Psoas muscle (tissue), 8 donors: Measurements from ENCODE around the gene CCDC60. TPM values are rescaled to one million over a fixed set of nuclear protein-coding genes. Genes with fewer than 3 reads are reported as not detected.

Source experiments
- ATAC-seq, 4 donors: fragments of 200-7000 bp; cut with Tn5 transposase; one replicate each; pipeline ENCODE4 v1.9.1; 2020; ENCODE audit warnings: moderate library complexity in 3 of 4, mild to moderate bottlenecking in 2 of 4
- DNase-seq, 2 donors: peaks; one replicate each; pipeline ENCODE4 v3.0.0-alpha.2; 2020
- H3K27ac ChIP-seq: fragments of 200-600 bp; one replicate; pipeline ENCODE4 v1.8.0; 2022
- H3K27me3 ChIP-seq, 3 donors: fragments of 200-600 bp in 1 of 3; one replicate each; pipeline versions ENCODE4 v1.6.1 to v1.8.0; 2013 to 2022; ENCODE audit warnings: low read length in 2 of 3, mild to moderate bottlenecking in 2 of 3, moderate library complexity in 1 of 3; ENCODE audit not compliant: insufficient read depth in 3 of 3
- H3K36me3 ChIP-seq, 2 donors: fragments of 200-600 bp in 1 of 2; one replicate each; pipeline versions ENCODE4 v1.6.1 to v1.8.0; 2013 to 2022; ENCODE audit warnings: low read depth in 1 of 2, mild to moderate bottlenecking in 1 of 2, moderate library complexity in 1 of 2; ENCODE audit not compliant: insufficient read depth in 1 of 2
- H3K4me1 ChIP-seq: fragments of 200-600 bp; one replicate; pipeline ENCODE4 v1.8.0; 2022
- H3K4me3 ChIP-seq: fragments of 200-600 bp; one replicate; pipeline ENCODE4 v1.8.0; 2022; ENCODE audit warnings: mild to moderate bottlenecking
- H3K9me3 ChIP-seq: fragments of 200-600 bp; one replicate; pipeline ENCODE4 v1.8.0; 2022
- CTCF ChIP-seq: fragments of 200-600 bp; IDR thresholded peaks from one replicate; pipeline ENCODE4 v1.8.0; 2022; ENCODE audit warnings: antibody characterized with exemption
- WGBS, 3 donors: extraction: QIAGEN DNeasy Blood & Tissue Kit; methylation state at CpG; one replicate each; pipeline versions ENCODE4 v1.1.6 to v1.1.7; 2013; 5-methylcytosine and 5-hydroxymethylcytosine counted together
- intact Hi-C, 2 donors: fragments of 100-400 bp; cut with DNase I; formaldehyde crosslinking; loops; one replicate each; pipeline versions ENCODE4 v1.11.0 to v1.14.2; 2022
- polyA plus RNA-seq, 3 donors: library from polyadenylated mRNA; stranded (reverse); fragments of 200-250 nt; gene quantifications; one replicate each; pipeline ENCODE4 v1.2.3, GENCODE V29; 2013
- total RNA-seq, 4 donors: library from RNA; stranded (reverse); fragmentation: NEBNext Ultra II Directional in 2 of 4; extraction: Animal tissue kit (Norgen Biotek cat#: 25700) in 2 of 4; gene quantifications; one replicate each; pipeline versions ENCODE4 v1.2.1 to v1.2.4, GENCODE V29; 2021 to 2023
- donor health status: healthy with polysubstance abuse.
- donor health status: DM: no; HTN: no; CAD: no; lungs with moderate emphysema.
- donor health status: Bipolar disorder and iron deficiency.
- donor health status: healthy.
- donor health status: DM: yes; HTN: yes; CAD: no.
- donor health status: DM: no; HTN: no; CAD: no.
- donor health status: DM: no; HTN: no; CAD: no.
- donor health status: DM: yes; HTN: yes; CAD: no.

CCDC60 gene
- total and polyA plus RNA-seq, 7 donors, result not detected

GRCh38 chr12:119363037-119363436 is 28.5 kb downstream of the CCDC60 start:
- WGBS, 3 donors, result 78 to 85% (median 82%) methylated on average over 4 of the region's 4 CpGs
- Histone ChIP-seq H3K4me3 (no peak overlapping the region), H3K27ac (no peak overlapping the region), H3K4me1 (no peaks in the 10 kb centered on the region), H3K27me3 (no peaks in the 10 kb centered on the region), H3K9me3 (no peaks in the 10 kb centered on the region), H3K36me3 (no peaks in the 10 kb centered on the region)
- ATAC-seq, result no peak
- intact Hi-C loops, result no loop called here
- no peak for DNase-seq
- no peak for TF ChIP-seq CTCF

- Histone ChIP-seq H3K4me1 (no peaks in the 10 kb centered on the region), H3K9me3 (no peaks in the 10 kb centered on the region), H3K4me3 (no peak overlapping the region), H3K36me3 (no peaks in the 10 kb centered on the region), H3K27ac (no peak overlapping the region), H3K27me3 (peaks cover 0 to under 1% (median 0%) of the 10 kb centered on the region in 3 donors)
- no peak for DNase-seq
- no peak for ATAC-seq
- 69 to 84% (median 71%) methylated on average over 1 of the region's 1 CpG for WGBS, 3 donors
- no peak for TF ChIP-seq CTCF
- intact Hi-C loops, result no loop called here
Observed at GRCh38 chr12:119363490-119363889, 29.0 kb downstream of the CCDC60 start.

- H3K36me3 ChIP-seq, result no peaks in the 10 kb centered on the region
- ATAC-seq (no peak), DNase-seq (no peak)
- no peak for TF ChIP-seq CTCF
- WGBS, 3 donors, result 67 to 79% (median 72%) methylated on average over 3 of the region's 3 CpGs
- H3K27ac ChIP-seq, result no peak overlapping the region
- no peaks in the 10 kb centered on the region for H3K4me1 ChIP-seq
- intact Hi-C loops, result no loop called here
- H3K4me3 ChIP-seq, result no peak overlapping the region
- peaks cover 0 to 2% (median 0%) of the 10 kb centered on the region in 3 donors for H3K27me3 ChIP-seq
- H3K9me3 ChIP-seq, result no peaks in the 10 kb centered on the region
Observed at GRCh38 chr12:119365451-119365850, 30.9 kb downstream of the CCDC60 start.

GRCh38 chr12:119366007-119366406 is 31.5 kb downstream of the CCDC60 start:
- ATAC-seq (no peak), DNase-seq (no peak)
- no peaks in the 10 kb centered on the region for H3K4me1 ChIP-seq
- H3K27ac ChIP-seq, result no peak overlapping the region
- intact Hi-C loops, result no loop called here
- WGBS, 3 donors, result 83 to 86% (median 85%) methylated on average over 6 of the region's 6 CpGs
- no peak overlapping the region for H3K4me3 ChIP-seq
- no peaks in the 10 kb centered on the region for H3K36me3 ChIP-seq
- peaks cover 0 to 2% (median 0%) of the 10 kb centered on the region in 3 donors for H3K27me3 ChIP-seq
- no peaks in the 10 kb centered on the region for H3K9me3 ChIP-seq
- TF ChIP-seq CTCF, result no peak

GRCh38 chr12:119369161-119369560 is 34.6 kb downstream of the CCDC60 start:
- 68 to 74% (median 70%) methylated on average over 3 of the region's 3 CpGs for WGBS, 3 donors
- intact Hi-C loops, result no loop called here
- no peak overlapping the region for H3K4me3 ChIP-seq
- H3K36me3 ChIP-seq, result no peaks in the 10 kb centered on the region
- TF ChIP-seq CTCF, result no peak
- DNase-seq (no peak), ATAC-seq (no peak)
- no peaks in the 10 kb centered on the region for H3K9me3 ChIP-seq
- no peak overlapping the region for H3K27ac ChIP-seq
- H3K4me1 ChIP-seq, result no peaks in the 10 kb centered on the region
- peaks cover 0 to 2% (median 0%) of the 10 kb centered on the region in 3 donors for H3K27me3 ChIP-seq
